ENCODE measurements around the gene GABPB1. TPM values are rescaled to one million over a fixed set of nuclear protein-coding genes. Genes with fewer than 3 reads are reported as not detected.

GABPB1 gene
- total RNA-seq, 1 donor from 2014 or later: 77.7 TPM

GRCh38 chr15:50244959-50245624 is 109.9 kb downstream of the GABPB1 start:
- Histone ChIP-seq H3K27ac (no peak overlapping the region), H3K9ac (no peak overlapping the region), H3K27me3 (no peaks in the 10 kb centered on the region), H2AFZ (replicated peaks) (no peak overlapping the region), H3K4me1 (no peaks in the 10 kb centered on the region), H3K36me3 (no peaks in the 10 kb centered on the region), H3K4me2 (no peak overlapping the region), H4K20me1 (ENCODE audit: low read depth) (no peaks in the 10 kb centered on the region), H3K9me3 (ENCODE audit: low read depth) (no peaks in the 10 kb centered on the region), H3K79me2 (ENCODE audit: low read depth) (no peaks in the 10 kb centered on the region), H3F3A (ENCODE audit: low read depth) (no peaks in the 10 kb centered on the region), H3K4me3 (no peak overlapping the region)
- Mint-ChIP-seq H3K27me3 (ENCODE audit: insufficient read depth, low read depth) (peaks cover 3% of the 10 kb centered on the region), H3K4me1 (no peaks in the 10 kb centered on the region), H3K4me3 (no peak overlapping the region), H3K36me3 (no peaks in the 10 kb centered on the region), H3K27ac (no peak overlapping the region), H3K9me3 (no peaks in the 10 kb centered on the region)
- TF ChIP-seq, protein P1, sequence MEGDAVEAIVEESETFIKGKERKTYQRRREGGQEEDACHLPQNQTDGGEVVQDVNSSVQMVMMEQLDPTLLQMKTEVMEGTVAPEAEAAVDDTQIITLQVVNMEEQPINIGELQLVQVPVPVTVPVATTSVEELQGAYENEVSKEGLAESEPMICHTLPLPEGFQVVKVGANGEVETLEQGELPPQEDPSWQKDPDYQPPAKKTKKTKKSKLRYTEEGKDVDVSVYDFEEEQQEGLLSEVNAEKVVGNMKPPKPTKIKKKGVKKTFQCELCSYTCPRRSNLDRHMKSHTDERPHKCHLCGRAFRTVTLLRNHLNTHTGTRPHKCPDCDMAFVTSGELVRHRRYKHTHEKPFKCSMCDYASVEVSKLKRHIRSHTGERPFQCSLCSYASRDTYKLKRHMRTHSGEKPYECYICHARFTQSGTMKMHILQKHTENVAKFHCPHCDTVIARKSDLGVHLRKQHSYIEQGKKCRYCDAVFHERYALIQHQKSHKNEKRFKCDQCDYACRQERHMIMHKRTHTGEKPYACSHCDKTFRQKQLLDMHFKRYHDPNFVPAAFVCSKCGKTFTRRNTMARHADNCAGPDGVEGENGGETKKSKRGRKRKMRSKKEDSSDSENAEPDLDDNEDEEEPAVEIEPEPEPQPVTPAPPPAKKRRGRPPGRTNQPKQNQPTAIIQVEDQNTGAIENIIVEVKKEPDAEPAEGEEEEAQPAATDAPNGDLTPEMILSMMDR (IDR thresholded peaks at IDR 0.05): no peak
- TF ChIP-seq EZH2phosphoT487 (IDR thresholded peaks at IDR 0.05) (no peak), EZH2 (IDR thresholded peaks at IDR 0.05) (no peak)
- no peak for DNase-seq (ENCODE audit: low spot score)

GRCh38 chr15:50244153-50244552 is 110.8 kb downstream of the GABPB1 start:
- no peaks in the 10 kb centered on the region for H3K4me1 ChIP-seq
- H3F3A ChIP-seq (ENCODE audit: low read depth): no peaks in the 10 kb centered on the region
- Mint-ChIP-seq H3K4me3 (no peak overlapping the region), H3K9me3 (no peaks in the 10 kb centered on the region), H3K27me3 (ENCODE audit: insufficient read depth, low read depth) (peaks cover 3% of the 10 kb centered on the region), H3K36me3 (no peaks in the 10 kb centered on the region), H3K27ac (no peak overlapping the region), H3K4me1 (no peaks in the 10 kb centered on the region)
- H3K9ac ChIP-seq: no peak overlapping the region
- H3K36me3 ChIP-seq: no peaks in the 10 kb centered on the region
- no peaks in the 10 kb centered on the region for H3K27me3 ChIP-seq
- no peak overlapping the region for H3K4me2 ChIP-seq
- no peak overlapping the region for H3K4me3 ChIP-seq
- no peaks in the 10 kb centered on the region for H3K79me2 ChIP-seq (ENCODE audit: low read depth)
- no peaks in the 10 kb centered on the region for H4K20me1 ChIP-seq (ENCODE audit: low read depth)
- DNase-seq (ENCODE audit: low spot score): no peak
- H2AFZ ChIP-seq (replicated peaks): no peak overlapping the region
- TF ChIP-seq EZH2 (IDR thresholded peaks at IDR 0.05): no peak
- TF ChIP-seq, protein P1 (IDR thresholded peaks at IDR 0.05): no peak
- no peak for TF ChIP-seq EZH2phosphoT487 (IDR thresholded peaks at IDR 0.05)
- no peak overlapping the region for H3K27ac ChIP-seq
- no peaks in the 10 kb centered on the region for H3K9me3 ChIP-seq (ENCODE audit: low read depth)

- DNase-seq (ENCODE audit: low spot score): no peak
- Histone ChIP-seq H3K4me1 (no peaks in the 10 kb centered on the region), H3F3A (ENCODE audit: low read depth) (no peaks in the 10 kb centered on the region), H3K9me3 (ENCODE audit: low read depth) (no peaks in the 10 kb centered on the region), H3K9ac (no peak overlapping the region), H2AFZ (replicated peaks) (no peak overlapping the region), H3K79me2 (ENCODE audit: low read depth) (no peaks in the 10 kb centered on the region), H4K20me1 (ENCODE audit: low read depth) (no peaks in the 10 kb centered on the region), H3K27ac (no peak overlapping the region), H3K27me3 (no peaks in the 10 kb centered on the region), H3K36me3 (no peaks in the 10 kb centered on the region), H3K4me3 (no peak overlapping the region), H3K4me2 (no peak overlapping the region)
- H3K36me3 Mint-ChIP-seq: no peaks in the 10 kb centered on the region
- H3K9me3 Mint-ChIP-seq: no peaks in the 10 kb centered on the region
- no peak overlapping the region for H3K27ac Mint-ChIP-seq
- peaks cover 3% of the 10 kb centered on the region for H3K27me3 Mint-ChIP-seq (ENCODE audit: insufficient read depth, low read depth)
- H3K4me1 Mint-ChIP-seq: no peaks in the 10 kb centered on the region
- TF ChIP-seq, protein P1 (IDR thresholded peaks at IDR 0.05): no peak
- TF ChIP-seq EZH2phosphoT487 (IDR thresholded peaks at IDR 0.05) (no peak), EZH2 (IDR thresholded peaks at IDR 0.05) (no peak)
- H3K4me3 Mint-ChIP-seq: no peak overlapping the region
Observed at GRCh38 chr15:50241684-50242450, 113.1 kb downstream of the GABPB1 start.
